Measurements from ENCODE around the gene VTI1A.

- TF ChIP-seq, protein P1, sequence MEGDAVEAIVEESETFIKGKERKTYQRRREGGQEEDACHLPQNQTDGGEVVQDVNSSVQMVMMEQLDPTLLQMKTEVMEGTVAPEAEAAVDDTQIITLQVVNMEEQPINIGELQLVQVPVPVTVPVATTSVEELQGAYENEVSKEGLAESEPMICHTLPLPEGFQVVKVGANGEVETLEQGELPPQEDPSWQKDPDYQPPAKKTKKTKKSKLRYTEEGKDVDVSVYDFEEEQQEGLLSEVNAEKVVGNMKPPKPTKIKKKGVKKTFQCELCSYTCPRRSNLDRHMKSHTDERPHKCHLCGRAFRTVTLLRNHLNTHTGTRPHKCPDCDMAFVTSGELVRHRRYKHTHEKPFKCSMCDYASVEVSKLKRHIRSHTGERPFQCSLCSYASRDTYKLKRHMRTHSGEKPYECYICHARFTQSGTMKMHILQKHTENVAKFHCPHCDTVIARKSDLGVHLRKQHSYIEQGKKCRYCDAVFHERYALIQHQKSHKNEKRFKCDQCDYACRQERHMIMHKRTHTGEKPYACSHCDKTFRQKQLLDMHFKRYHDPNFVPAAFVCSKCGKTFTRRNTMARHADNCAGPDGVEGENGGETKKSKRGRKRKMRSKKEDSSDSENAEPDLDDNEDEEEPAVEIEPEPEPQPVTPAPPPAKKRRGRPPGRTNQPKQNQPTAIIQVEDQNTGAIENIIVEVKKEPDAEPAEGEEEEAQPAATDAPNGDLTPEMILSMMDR (IDR thresholded peaks at IDR 0.05): no peak
- TF ChIP-seq EP300 (IDR thresholded peaks at IDR 0.05) (no peak), POLR2A (IDR thresholded peaks at IDR 0.05) (no peak)
Observed at GRCh38 chr10:112614072-112614471, 167.1 kb downstream of the VTI1A start.

Measured in ovary (tissue), 3 donors.